ENCODE data around the gene ATP5F1C.
"Not testable (repeated sequence)": the region's sequence is repeated elsewhere in the genome, so short reads cannot be mapped to it uniquely, and the experiment has no call there.

The ATP5F1C gene

DNA sequence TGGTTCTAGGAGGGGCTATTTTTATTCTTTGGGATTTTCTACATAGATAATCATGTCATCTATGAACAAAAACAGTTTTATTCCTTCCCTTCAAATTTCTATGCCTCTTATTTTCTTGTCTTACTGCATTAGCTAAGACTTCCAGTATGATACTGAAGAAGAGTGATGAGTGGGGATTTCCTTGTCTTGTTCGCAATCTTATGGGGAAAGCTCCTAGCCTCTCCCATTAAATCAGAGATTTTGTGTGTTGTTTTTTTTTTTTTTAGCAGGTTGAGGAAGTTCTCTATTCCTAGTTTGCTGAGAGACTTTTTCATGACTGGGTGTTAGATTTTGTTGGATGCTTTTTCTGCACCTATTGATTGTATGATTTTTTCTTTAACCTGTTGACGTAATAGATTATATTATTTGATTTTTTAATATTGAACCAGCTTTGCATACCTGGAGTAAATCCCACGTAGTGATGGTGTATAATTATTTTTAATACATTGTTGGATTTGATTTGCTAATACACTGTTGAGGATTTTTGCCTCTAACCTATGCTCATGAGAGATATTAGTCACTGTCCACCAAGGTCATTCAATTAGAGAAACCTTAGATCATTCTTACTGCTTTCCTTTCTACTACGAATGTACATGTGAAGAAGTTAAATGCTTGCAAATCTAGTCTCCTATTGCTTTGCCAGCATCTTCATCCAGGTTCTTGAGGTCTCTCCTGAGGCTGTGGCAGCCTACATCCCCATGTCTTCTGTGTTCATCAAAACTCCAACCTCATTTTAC lies 6.5 kb downstream of the ATP5F1C start:
- no peak for DNase-seq

DNA sequence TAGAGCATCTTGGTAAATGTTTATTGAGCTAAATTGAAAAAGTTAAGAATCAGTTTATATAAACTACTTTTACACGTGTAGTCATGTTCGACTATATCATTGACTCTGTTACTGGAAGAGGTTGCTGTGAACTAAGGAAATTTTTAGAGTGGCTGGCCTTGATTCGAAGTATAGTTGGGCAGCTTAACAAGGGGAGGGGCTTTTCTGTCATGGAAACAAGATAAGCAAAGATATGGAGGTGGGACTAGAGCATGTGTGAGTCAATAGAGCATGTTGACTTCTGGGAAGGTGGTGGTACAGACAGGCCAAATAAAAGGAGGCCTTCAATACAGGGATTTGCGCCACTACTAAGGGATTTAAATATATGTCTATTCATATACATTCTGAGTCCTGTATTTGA lies 7.6 kb downstream of the ATP5F1C start:
- DNase-seq = no peak

DNA sequence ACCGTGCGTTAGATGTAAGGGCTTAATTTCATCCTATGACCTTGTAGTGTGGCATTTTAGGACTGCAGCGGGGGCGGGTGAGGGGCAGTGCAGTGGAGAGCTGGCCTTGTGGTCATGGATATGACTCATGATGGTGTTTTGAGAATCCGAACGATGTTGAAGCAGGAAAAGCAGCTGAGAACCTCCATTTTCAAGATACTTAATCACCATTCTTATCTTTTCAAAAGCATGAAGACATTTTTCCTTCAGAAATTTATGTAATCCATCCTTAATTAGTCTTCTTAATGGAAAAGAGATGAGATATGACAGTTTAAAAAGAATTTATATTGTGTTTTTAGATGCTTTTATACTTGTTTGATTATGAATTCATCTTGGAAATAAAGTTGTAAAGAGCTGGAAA lies 9.6 kb downstream of the ATP5F1C start:
- DNase-seq = no peak

DNA sequence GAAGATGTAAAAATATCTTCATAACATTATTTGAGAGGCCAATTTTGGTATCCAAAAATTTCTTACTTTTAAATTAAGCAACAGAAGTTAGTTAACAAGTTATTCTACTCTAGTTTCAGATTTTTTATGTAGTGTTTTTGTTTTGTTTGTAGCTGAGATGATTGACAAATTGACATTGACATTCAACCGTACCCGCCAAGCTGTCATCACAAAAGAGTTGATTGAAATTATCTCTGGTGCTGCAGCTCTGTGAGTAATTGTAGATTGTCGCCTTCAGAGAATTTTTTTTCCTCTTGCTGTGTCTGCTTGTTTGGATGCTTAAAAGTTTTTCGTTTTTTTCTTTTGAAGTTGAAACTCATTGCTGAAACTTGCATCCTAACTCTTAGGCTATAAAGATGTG lies 14.6 kb downstream of the ATP5F1C start:
- no peak for DNase-seq

DNA sequence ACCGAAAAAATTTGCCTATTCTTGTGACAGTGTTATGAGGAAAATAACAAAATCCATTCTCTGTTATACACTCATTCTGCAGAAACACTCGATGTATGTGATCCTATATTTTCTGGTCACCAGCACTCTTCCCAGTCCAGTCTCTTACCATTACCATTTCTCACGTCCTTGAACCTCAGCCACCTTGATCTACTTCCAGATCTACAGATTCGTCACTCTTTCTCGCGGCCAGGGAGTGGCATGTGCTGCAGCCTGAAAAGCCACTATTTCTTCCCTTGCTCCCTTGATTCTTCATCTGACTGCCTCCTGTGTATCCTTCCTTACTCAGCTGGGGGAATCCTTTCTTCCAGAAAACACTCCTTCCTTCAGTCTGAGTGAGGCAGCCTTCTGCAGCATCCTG lies 16.2 kb downstream of the ATP5F1C start:
- DNase-seq = no peak

DNA sequence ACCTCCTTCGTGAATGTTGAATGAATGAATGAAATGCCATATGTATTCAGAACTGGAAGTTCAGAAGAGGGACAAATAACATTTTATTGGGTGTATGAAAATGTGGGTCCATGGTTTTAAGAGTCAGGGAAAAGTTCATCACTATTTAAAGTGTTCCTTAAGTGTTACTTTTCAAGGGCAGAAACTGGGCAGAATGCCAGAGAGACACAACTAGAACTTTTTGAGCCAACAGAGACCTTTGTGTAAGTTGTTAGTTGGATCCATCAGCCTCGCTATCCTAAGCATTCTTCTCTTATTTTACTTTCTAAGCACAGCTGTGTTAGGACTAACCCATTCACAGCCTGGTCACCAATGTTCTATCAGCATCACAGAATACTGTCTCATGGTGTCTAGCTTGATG lies 16.8 kb downstream of the ATP5F1C start:
- no peak for DNase-seq

DNA sequence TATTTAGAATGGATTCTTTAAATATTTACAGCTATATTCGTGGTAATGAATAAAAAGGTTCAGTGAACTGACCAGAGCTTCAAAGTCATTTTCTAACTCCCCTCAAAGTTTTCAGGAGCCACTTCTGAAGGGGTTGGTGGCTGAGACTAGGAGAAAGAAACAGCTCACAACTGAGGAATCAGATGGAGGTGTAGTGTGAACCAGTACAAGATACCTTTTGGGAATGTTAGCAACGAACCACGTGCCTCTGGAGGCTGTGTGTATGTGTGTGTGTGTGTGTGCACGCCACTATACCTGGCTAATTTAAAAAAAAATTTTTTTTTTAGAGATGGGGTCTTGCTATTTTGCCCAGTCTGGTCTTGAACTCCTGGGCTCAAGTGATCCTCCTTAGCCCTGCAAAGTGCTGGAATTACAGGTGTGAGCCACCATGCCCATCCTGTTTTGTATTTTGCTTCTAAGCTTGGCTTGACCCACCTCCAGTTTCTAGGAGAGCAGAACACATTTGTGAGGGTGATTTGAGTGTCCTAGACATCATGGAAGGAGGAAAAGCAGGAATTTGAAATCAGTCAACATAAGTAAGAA lies 20.8 kb downstream of the ATP5F1C start:
- no peak for DNase-seq

DNA sequence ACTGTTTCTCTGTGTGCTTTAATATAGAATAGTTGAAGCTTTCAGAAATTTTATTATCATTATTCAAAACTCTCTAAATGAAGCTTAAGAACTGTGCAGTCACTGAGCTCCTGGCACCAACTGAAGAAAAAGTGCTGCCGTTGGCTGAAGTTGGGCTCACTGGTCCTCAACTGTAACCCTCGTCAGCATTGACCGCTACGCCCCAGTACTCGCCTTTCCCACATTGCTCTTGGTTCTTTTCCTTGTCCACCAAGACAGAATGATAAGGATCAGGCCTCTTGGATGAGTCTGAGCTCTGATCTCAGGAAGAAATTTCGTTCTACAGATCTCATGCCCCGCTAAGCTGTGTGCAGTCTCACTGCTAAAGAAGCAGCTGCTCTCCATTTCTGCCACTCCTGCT lies 22.5 kb downstream of the ATP5F1C start:
- DNase-seq = no peak

DNA sequence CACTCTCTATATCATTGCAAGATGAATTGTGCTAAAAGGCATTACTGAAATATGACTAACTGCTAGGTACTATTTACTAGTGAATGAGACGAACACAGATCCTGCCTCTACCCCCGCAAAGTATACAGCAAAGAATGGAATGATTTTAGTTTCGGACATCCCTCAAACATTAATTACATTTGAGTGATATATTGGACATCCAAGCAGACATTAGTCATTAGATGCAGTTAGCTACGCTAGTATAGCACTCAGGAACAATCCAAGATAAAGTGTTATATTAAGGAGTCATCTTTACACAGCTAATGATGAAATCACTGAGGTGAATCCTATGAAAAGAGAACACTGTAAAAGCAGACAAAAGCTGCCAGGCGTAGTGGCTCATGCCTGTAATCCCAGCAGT lies 23.0 kb downstream of the ATP5F1C start:
- no peak for DNase-seq

DNA sequence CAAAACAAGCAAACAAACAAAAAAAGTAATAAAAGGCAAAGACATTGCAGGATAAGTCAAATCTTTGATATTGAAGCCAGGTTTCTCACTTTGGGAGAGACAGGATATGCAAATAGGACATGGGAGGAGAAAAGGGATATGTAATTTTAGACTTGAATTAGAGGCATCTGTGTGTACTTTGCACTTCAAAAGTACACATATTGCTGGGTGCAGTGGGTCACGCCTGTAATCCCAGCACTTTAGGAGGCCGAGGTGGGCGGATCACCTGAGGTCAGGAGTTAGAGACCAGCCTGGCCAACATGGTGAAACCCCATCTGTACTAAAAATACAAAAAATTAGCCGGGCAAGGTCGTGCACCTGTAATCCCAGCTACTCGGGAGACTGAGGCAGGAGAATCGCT lies 23.8 kb downstream of the ATP5F1C start:
- DNase-seq = not testable (repeated sequence)

DNA sequence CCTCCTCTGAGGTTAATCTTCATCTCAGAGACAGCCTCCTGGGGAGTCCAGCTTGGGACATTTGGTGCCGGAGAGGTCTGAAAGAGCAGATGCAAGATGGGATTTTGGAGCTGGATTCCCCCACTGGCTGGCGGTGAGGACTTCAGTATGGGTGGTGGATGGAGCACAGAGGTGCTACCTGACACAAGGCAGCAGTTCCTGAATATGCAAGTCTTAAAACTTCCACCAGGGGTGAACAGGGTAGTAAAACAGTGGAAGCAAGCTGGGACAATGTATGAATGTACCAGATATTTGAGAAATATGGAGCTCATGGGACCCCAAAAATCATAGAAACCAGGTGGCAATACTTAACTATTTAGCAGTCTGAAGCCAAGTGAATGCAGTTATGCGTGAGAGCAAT lies 25.5 kb downstream of the ATP5F1C start:
- DNase-seq = no peak

DNA sequence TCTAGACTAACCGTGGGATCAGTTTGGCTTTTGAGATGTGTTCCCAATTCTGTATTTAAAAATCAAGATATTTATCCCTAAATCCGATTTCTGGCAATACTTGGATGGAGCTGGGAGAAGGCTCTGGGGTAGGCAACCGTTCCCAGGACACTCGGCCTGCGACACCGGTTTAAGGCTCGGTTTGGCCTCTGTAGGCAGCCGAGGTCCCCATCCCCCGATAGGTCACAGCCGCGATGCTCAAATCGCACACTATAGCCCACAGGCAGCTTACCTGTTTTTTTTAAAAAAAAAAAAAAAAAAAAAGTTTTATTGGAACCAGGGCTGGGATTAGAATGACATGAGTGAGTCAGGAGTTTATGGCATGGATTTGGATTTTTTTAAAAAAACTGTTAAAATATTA lies 29.6 kb downstream of the ATP5F1C start:
- no peak for DNase-seq

DNA sequence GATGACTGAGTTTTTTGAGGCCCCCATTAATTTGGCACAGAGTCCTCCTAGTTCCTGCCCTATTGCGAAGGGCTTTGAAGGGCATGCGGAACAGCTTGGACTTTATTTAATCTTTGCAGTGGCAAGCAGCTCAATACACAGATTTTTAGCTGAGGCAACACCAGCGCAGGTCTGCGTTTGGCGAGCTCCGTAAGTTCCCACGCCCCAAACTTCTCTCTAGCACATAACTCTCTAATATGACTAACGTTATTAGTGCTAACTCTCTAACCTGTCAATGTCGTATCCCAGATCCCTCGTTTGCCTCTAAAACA lies 30.0 kb downstream of the ATP5F1C start:
- no peak for DNase-seq

DNA sequence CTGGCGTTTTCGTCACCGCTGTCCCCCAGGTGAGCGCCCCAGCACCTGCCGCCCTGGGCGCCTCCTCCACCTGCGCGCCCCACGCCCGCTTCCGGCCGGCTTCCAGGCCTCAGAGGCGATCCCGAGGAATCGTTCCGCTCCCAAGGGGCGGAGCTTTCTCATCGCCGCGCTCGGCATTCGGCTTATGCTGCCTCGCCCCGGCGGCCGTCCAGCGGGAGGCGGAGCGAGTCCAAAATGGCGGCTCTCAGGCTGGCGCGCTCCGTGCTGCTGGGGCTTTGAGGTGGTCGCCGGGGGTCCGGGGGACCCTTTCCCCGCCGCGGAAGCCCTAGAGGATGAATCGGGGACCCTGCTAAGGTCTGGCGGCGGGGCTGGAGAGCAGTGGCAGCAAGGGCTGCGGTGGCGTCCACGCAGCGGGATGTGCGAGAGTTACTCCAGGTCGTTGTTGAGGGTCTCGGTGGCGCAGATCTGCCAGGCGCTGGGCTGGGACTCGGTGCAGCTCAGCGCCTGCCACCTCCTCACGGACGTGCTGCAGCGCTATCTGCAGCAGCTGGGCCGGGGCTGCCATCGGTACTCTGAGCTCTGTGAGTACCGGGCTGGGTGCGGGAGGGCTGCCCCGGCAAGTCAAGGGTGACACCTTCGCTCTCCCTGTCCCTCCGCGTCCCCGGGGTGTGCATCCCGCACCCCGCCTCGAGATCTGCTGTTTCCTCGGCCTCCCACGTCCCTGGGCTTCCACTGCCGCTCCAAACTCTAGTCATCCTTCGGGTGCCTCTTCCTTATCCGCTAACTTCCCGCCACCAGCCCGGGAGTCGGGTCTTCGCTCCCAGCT lies 30.5 kb downstream of the ATP5F1C start, which contains the start of gene TAF3:
Gene TAF3, plus strand, starts transcription at position 211 of the 826 bp plus-strand sequence. Its CDS starts 205 bp downstream, at position 416.
- DNase-seq = peak; percentile 87

DNA sequence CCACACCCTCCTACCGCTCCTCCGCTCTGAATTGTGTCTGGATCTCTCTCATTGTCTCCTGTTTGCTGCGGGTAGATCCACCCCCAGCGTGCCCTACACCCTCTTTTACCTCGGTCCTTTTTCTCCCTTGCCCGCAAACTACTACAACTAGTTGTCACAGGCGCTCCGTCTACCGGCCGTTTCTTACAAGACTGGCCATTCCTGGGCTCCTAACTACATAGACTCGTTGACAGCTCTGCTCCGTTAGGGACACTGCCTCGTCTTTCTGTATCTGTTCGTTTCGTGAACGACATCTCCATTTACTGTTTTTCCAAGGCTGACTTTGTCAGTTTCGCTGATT lies 31.1 kb downstream of the ATP5F1C start:
- DNase-seq = no peak

DNA sequence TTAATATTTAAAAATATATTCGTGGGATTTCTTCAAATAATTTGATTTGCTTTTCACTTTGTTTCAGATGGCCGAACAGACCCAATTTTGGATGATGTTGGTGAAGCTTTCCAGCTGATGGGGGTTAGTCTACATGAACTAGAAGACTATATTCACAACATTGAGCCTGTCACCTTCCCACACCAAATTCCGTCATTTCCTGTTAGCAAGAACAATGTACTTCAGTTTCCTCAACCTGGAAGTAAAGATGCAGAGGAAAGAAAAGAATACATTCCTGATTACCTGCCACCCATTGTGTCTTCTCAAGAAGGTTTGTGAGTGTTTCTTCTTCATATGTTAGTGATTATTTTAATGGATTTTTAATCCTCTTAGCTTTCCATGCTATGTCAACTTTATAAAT lies 36.3 kb downstream of the ATP5F1C start:
- no peak for DNase-seq

DNA sequence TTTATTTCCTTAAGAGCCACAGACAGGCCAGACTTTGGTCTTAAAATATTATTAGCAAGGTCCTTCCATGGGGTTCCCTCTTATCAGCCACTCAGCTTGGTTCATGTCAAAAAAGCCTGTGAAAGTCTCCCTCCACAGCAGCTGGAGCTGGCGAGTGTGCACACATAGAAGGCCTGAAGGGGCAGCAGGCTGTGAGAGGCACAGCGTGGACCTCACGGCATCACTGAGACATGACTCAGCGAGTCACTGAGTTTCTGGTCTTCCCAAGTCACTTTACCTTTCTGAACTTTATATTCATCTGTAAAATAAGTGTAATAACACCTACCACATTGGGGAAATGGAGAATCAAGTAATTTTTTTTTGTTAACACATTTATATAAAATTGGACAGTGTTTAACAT lies 39.0 kb downstream of the ATP5F1C start:
- no peak for DNase-seq

DNA sequence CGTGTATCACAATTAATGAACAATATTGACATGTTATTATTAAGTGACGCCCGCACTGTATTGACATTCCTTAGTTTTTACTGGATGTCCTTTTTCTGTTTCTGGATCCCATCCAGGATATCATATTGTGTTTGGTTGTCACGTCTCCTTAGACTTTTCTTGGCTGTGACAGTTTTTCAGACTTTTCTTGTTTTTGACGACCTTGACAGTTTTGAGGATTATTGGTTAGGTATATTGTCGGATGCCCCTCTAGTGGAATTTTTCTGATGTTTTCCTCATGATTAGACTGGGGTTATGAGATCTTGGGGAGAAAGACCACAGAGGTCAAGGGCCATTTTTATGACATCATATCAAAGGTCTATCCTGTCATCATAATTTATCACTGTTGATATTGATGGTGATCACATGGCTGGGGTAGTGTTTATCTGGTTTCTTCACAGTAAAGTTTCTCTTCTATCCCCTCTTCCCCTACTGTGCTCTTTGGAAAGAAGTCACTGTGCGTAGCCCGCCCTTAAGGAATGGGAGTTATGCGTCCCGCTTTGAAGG lies 41.4 kb downstream of the ATP5F1C start:
- DNase-seq = no peak

DNA sequence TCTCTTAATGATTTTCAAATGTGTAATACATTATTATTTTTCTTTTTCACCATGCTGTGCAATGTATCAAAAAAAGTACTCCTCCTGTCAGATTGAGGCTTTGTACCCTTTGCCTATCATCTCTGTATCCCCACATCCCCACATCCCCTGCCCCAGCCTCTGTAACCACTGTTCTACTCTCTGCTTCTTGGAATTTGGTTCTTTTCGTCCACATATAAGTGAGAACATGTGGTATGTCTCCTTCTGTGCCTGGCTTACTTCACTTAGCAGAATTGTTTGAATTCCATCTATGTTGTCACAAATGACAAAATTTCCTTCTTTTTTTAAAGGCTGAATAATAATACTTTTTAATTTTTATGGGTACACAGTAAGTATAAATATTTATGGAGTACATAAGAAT lies 44.1 kb downstream of the ATP5F1C start:
- DNase-seq = no peak

DNA sequence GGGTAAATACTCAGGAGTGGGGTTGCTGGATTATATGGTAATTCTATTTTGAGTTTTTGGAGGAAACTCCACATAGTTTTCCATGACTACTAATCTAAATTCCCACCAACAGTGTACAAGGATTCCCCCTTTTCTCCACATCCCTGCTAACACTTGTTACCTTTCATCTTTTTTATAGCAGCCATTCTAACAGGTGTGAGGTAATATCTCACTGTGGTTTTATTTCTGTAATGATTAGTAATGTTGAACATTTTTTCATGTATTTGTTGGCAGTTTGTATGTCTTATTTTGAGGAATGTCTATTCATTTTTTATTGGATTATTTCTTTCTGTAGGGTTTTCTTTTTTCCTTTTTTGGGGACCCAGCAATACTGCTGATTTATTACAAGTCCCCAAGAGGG lies 45.2 kb downstream of the ATP5F1C start:
- DNase-seq = no peak

DNA sequence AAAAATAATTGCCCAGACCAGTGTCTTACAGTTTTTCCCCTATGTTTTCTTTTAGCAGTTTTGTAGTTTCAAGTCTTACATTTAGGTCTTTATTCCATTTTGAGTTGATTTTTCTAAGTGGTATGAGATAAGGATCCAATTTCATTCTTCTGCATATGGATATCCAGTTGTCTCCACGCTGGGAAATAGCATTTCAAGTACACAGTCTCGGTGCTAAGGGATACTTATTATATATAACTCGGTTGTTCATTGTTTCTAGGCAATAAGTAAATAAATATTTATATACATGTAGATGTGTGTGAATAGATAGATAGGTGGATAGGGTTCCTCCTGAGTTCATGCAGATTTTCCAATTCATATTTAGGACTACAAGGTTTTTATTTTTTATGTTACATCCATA lies 46.3 kb downstream of the ATP5F1C start:
- DNase-seq = no peak

DNA sequence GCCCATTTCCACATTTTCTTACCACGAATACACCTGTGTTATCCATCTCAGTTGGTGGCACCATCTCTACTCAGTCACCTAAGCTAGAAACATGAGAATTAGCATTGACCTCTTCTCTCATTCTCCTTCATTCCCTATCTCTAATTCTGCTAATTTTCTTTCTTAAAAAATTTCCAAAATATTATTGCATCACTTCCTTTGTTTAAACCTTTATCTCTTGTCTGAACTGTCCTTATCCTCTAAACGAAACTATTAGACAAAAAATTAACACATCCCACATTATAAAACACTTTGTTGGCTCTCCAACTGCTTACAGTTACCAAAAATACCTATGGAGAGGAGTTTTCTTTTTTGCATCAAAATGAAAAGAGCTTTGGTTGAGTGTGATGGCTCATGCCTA lies 48.6 kb downstream of the ATP5F1C start:
- DNase-seq = no peak

DNA sequence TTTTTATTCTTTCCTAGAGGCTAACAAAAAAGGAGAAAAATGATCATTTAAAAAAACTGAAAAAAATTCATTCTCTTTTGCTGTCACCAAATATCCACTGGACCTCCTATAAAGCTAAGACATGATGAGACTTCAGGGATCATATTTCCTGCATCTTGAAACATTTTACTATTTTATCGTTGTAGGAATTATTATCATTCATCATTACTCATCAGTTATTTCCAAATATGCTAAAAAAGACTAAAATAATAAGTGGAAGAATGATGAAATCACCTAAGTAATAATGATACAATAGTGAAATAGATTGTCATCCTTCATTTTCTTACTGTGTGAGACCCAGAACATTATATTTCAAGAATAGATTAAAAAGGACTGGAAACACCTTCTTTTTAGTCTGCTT lies 58.6 kb downstream of the ATP5F1C start:
- DNase-seq = no peak

DNA sequence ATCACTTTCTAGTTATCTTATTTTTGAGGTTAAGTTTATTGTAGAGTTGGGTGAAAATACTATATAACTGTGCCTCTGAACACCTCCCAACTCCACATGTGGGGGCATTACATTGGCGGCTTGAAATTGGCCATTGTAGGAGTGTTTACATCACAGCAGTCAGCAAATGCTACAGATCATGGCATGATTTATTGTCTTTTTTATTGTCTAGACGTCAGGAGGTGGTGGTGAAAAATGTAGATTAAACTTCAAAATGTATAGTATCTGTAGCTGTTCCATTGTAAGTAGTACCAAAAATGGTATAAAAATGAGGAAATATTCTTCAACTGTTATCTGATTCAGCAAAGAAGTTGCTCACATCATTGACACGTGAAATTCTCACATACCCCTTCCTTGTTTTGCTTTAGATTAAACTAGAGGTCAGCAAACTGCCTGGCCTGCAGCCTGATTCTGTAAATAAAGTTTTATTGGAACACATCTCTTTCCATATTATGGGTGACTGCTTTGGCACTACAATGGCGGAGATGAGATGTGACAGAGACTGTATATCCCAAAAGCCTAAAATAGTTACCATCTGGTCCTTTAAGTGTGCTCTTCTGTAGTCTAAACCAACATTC lies 65.4 kb downstream of the ATP5F1C start:
- no peak for DNase-seq

Measured in NCI-H1092 (cell line).